SU-DHL-6 (cell line): Measurements from ENCODE around the gene CCDC85B.
A peak's percentile ranks its signal among the peaks of the same experiment; 100 is the strongest.

ENCODE experiments used
- H2AFZ ChIP-seq: fragments of 200-600 bp; sonication (generic); 2 replicates; pipeline ENCODE4 v1.6.1; 2014; ENCODE audit warnings: low read depth, mild to moderate bottlenecking, moderate library complexity, mixed read lengths, antibody characterized with exemption, low read length; ENCODE audit not compliant: severe bottlenecking
- H3F3A ChIP-seq: fragments of 200-600 bp; shearing (Covaris generic); 2 replicates; pipeline ENCODE4 v1.6.0; 2016; ENCODE audit warnings: antibody characterized with exemption, mild to moderate bottlenecking; ENCODE audit not compliant: insufficient read depth
- H3K27ac ChIP-seq: fragments of 200-600 bp; sonication (generic); 2 replicates; pipeline ENCODE4 v1.5.1; 2016; ENCODE audit warnings: low read depth, mild to moderate bottlenecking, low read length, moderate library complexity, mixed read lengths
- H3K27me3 ChIP-seq: fragments of 200-600 bp; sonication (generic), shearing (Covaris generic); 2 replicates; pipeline ENCODE4 v1.6.0; 2014; ENCODE audit warnings: mild to moderate bottlenecking, low read length
- H3K36me3 ChIP-seq: fragments of 200-600 bp; sonication (generic); 2 replicates; pipeline ENCODE4 v1.6.1; 2014; ENCODE audit warnings: mild to moderate bottlenecking, low read length, mixed read lengths
- H3K4me2 ChIP-seq: fragments of 300-600, 200-600 bp; shearing (Covaris generic), sonication (generic); 2 replicates; pipeline ENCODE4 v1.6.0; 2014; ENCODE audit warnings: low read length, low read depth, mild to moderate bottlenecking; ENCODE audit not compliant: poor library complexity, severe bottlenecking
- H3K4me3 ChIP-seq: fragments of 200-600 bp; sonication (generic); 2 replicates; pipeline ENCODE4 v1.5.1; 2014; ENCODE audit warnings: antibody characterized with exemption, low read length, mild to moderate bottlenecking, mixed read lengths; ENCODE audit not compliant: insufficient read depth, poor library complexity, severe bottlenecking
- H3K79me2 ChIP-seq: fragments of 200-600 bp; sonication (generic); 2 replicates; pipeline ENCODE4 v1.6.1; 2014; ENCODE audit warnings: mild to moderate bottlenecking, low read length, moderate library complexity; ENCODE audit not compliant: insufficient read depth
- H3K9ac ChIP-seq: fragments of 200-600 bp; sonication (generic); 2 replicates; pipeline ENCODE4 v1.7.0; 2014; ENCODE audit warnings: mild to moderate bottlenecking, low read length
- H3K9me2 ChIP-seq: fragments of 200-600 bp; sonication (generic); replicated peaks from 2 replicates; pipeline ENCODE4 v1.6.1; 2014; ENCODE audit warnings: low read length; ENCODE audit not compliant: insufficient read depth
- H3K9me3 ChIP-seq: fragments of 200-600 bp; sonication (generic); 2 replicates; pipeline ENCODE4 v1.6.1; 2014; ENCODE audit warnings: low read length, mixed read lengths; ENCODE audit not compliant: insufficient read depth
- H4K20me1 ChIP-seq: fragments of 200-600 bp; sonication (generic); 2 replicates; pipeline ENCODE4 v1.6.1; 2014; ENCODE audit warnings: low read depth, mild to moderate bottlenecking, antibody characterized with exemption, low read length, moderate library complexity, mixed read lengths
- EZH2phosphoT487 ChIP-seq: fragments of 200-600 bp; sonication (generic), shearing (Covaris generic); conservative IDR thresholded peaks from 2 replicates; pipeline ENCODE4 v1.6.1; 2018; ENCODE audit warnings: mild to moderate bottlenecking, antibody characterized with exemption, low read length, moderate library complexity, mixed read lengths
- TF ChIP-seq, protein P1 (sequence below): fragments of 200-600 bp; sonication (generic); IDR thresholded peaks from one replicate; pipeline ENCODE4 v1.5.1; 2017; ENCODE audit warnings: antibody characterized with exemption, mild to moderate bottlenecking, low read length, moderate library complexity; ENCODE audit not compliant: insufficient read depth, poor library complexity, severe bottlenecking

CCDC85B gene

DNA sequence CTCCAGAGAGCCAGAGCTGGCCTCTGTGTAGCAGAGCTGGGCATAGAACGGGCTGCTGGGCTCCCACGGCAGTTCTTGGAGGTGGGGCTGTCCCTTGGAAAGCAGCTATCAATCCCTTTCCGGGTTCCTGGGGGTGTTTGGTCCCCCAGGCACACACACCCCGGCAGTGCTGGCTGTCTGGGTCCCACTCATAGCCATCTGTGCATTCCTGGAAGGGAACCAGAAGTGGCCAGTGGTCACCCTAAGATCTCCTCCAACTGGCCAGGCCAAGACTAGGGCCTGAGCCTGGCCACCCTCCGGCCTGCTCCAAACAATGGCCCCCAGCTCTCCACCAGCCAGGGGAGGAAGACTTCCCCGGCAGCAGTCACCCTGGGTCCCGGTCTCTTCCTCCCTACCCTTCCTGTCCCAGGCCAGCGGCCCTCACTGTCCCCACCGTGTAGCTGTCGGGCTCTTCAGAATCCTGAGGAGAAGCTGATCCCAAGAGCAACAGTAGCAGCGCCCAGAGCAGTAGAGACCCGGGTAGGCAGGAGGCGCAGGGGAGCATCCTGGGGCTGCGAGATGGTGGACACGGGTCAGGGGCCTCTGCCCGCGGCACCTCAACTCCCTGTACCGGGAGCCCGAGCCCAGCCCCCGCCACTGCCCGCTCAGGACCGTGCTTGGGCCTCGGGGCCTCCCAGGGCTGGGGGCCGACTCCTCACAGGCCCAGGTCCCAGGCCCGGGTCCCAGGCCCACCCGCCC lies 18.5 kb upstream of the CCDC85B start:
- H3K27ac ChIP-seq: no peak overlapping the region
- no peaks in the 10 kb centered on the region for H3K79me2 ChIP-seq
- H2AFZ ChIP-seq: no peak overlapping the region
- TF ChIP-seq, protein P1, sequence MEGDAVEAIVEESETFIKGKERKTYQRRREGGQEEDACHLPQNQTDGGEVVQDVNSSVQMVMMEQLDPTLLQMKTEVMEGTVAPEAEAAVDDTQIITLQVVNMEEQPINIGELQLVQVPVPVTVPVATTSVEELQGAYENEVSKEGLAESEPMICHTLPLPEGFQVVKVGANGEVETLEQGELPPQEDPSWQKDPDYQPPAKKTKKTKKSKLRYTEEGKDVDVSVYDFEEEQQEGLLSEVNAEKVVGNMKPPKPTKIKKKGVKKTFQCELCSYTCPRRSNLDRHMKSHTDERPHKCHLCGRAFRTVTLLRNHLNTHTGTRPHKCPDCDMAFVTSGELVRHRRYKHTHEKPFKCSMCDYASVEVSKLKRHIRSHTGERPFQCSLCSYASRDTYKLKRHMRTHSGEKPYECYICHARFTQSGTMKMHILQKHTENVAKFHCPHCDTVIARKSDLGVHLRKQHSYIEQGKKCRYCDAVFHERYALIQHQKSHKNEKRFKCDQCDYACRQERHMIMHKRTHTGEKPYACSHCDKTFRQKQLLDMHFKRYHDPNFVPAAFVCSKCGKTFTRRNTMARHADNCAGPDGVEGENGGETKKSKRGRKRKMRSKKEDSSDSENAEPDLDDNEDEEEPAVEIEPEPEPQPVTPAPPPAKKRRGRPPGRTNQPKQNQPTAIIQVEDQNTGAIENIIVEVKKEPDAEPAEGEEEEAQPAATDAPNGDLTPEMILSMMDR: no peak
- TF ChIP-seq EZH2phosphoT487: no peak
- H3K4me3 ChIP-seq: no peak overlapping the region
- H4K20me1 ChIP-seq: no peaks in the 10 kb centered on the region
- no peaks in the 10 kb centered on the region for H3K9me2 ChIP-seq
- no peaks in the 10 kb centered on the region for H3F3A ChIP-seq
- no peak overlapping the region for H3K9ac ChIP-seq
- H3K4me2 ChIP-seq: no peak overlapping the region
- H3K36me3 ChIP-seq: no peaks in the 10 kb centered on the region
- H3K9me3 ChIP-seq: no peaks in the 10 kb centered on the region
- no peaks in the 10 kb centered on the region for H3K27me3 ChIP-seq

DNA sequence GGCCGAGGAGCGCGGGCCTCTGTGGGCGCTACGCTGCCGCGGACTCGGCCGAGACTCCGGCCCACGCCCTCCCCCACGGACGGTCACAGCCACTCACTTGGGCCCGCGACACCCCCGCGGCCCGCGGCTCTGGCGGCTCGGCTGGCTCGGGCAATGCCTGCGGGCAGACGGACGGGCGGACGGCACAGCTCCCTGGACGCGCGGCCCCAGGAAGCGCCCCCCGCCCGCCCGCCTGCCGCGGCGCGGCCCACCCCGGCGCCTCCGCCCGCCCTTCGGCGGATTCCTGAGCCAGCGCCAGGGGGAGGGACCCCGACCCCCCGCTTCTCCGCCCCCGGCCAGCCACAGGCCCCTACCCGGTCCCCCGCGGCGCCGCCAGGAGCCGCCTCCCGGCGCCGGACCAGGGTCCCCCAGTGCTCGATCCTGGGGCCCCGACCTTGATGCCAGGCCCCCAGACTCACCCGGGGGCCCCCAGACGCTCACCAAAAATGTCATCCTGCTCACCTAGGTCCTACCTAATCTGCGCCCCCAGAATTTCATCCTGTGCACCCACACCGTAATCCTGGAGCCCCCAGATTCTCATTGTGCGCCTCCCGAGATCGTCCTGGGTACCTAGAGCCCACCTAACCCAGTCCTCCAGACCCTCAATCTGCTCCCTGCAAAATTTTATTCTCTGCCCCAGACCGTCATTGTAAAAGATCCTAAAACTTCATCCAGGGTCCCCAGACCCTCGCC lies 17.7 kb upstream of the CCDC85B start, which contains the start of gene EFEMP2:
EFEMP2 (minus strand) TSS at position 215 of the 732 bp plus-strand sequence. CDS start 446 bp downstream, outside the sequence.
- peak within 1 kb of the TSS; percentile 46 for H3K4me3 ChIP-seq
- peak within 1 kb of the TSS; percentile 78 for H2AFZ ChIP-seq
- H3K4me2 ChIP-seq: peak within 1 kb of the TSS; percentile 59
- H3K27me3 ChIP-seq: no peaks in the 10 kb centered on the region
- peak within 1 kb of the TSS; percentile 51 for H3K9ac ChIP-seq
- no peaks in the 10 kb centered on the region for H3F3A ChIP-seq
- no peak within 1 kb of the TSS for H3K27ac ChIP-seq
- no peaks in the 10 kb centered on the region for H4K20me1 ChIP-seq
- no peaks in the 10 kb centered on the region for H3K79me2 ChIP-seq
- H3K9me3 ChIP-seq: no peaks in the 10 kb centered on the region
- no peaks in the 10 kb centered on the region for H3K36me3 ChIP-seq
- no peaks in the 10 kb centered on the region for H3K9me2 ChIP-seq
- no peak for TF ChIP-seq EZH2phosphoT487
- TF ChIP-seq, protein P1: no peak

DNA sequence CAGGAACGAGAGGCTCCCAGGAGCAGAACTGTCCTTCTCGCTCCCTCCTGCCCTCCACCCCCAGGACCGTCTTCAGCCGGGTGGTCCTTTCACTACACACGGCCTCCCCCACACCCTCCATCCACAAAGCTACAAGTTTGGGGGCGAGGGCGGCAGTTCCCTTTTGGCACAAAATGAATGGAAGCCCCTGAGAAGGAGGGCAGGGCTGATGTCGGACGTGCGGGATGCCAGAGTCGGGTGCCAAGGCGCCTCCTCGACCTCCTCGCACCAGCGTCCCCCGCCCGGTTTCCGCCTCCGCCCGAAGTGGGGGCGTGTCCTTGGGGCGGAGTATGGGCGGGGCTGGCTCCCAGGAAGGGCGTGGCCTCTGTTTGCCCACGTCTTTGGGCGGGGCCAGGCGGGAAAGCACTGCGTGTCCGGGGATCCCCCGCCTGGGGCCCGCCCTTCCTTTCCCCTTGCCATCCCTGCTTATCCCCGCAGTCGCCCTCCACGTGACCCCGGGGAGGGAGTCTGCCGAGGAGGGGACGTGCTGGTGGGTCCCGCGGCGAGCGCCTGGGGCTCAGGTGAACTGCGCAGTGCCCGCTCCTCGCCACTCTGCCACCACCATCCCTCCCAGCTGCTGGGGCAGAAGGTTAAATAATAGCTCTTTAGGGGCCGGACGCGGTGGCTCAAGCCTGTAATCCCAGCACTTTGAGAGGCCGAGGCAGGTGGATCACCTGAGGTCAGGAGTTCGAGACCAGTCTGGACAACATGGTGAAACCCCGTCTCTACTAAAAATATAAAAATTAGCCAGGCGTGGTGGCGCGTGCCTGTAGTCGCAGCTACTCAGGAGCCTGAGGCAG lies 16.9 kb upstream of the CCDC85B start:
- Histone ChIP-seq H4K20me1 (no peaks in the 10 kb centered on the region), H3K9me3 (no peaks in the 10 kb centered on the region), H3K9ac (peak overlapping the region; percentile 51), H3K27me3 (no peaks in the 10 kb centered on the region), H3K36me3 (no peaks in the 10 kb centered on the region), H3K4me3 (peak overlapping the region; percentile 46), H3K79me2 (no peaks in the 10 kb centered on the region), H3K9me2 (no peaks in the 10 kb centered on the region), H3K4me2 (peak overlapping the region; percentile 59), H3K27ac (no peak overlapping the region), H3F3A (no peaks in the 10 kb centered on the region), H2AFZ (peak overlapping the region; percentile 78)
- TF ChIP-seq, protein P1: no peak
- no peak for TF ChIP-seq EZH2phosphoT487
